Mesodermal cell (in vitro differentiated cells): ENCODE results near the gene CACNG4.

ENCODE experiments used
- H3K27ac ChIP-seq: 2 replicates; pipeline ENCODE4 v1.7.0; 2013; ENCODE audit warnings: mild to moderate bottlenecking, low read depth, low read length, moderate library complexity; ENCODE audit not compliant: severe bottlenecking
- H3K36me3 ChIP-seq: 2 replicates; pipeline ENCODE4 v1.7.1; 2013; ENCODE audit warnings: mild to moderate bottlenecking, low read length, moderate library complexity; ENCODE audit not compliant: control insufficient read depth, insufficient read depth
- H3K4me1 ChIP-seq: one replicate; pipeline ENCODE4 v1.7.1; 2013; ENCODE audit warnings: mild to moderate bottlenecking, low read length; ENCODE audit not compliant: insufficient read depth, control insufficient read depth, poor library complexity, severe bottlenecking
- H3K4me3 ChIP-seq: 2 replicates; pipeline ENCODE4 v1.7.0; 2013; ENCODE audit warnings: low read length, control low read depth, mild to moderate bottlenecking; ENCODE audit not compliant: insufficient read depth, poor library complexity, severe bottlenecking; ENCODE audit errors: extremely low read depth
- H3K9me3 ChIP-seq: 2 replicates; pipeline ENCODE4 v1.7.1; 2013; ENCODE audit warnings: mild to moderate bottlenecking, low read length, moderate library complexity; ENCODE audit not compliant: control insufficient read depth
- WGBS, 2 experiments: methylation state at CpG; one replicate each; pipeline ENCODE4 v1.1.5; 2013; ENCODE audit warnings: missing lambda C conversion rate in 2 of 2; ENCODE audit not compliant: insufficient coverage in 2 of 2; 5-methylcytosine and 5-hydroxymethylcytosine counted together

The CACNG4 gene

DNA sequence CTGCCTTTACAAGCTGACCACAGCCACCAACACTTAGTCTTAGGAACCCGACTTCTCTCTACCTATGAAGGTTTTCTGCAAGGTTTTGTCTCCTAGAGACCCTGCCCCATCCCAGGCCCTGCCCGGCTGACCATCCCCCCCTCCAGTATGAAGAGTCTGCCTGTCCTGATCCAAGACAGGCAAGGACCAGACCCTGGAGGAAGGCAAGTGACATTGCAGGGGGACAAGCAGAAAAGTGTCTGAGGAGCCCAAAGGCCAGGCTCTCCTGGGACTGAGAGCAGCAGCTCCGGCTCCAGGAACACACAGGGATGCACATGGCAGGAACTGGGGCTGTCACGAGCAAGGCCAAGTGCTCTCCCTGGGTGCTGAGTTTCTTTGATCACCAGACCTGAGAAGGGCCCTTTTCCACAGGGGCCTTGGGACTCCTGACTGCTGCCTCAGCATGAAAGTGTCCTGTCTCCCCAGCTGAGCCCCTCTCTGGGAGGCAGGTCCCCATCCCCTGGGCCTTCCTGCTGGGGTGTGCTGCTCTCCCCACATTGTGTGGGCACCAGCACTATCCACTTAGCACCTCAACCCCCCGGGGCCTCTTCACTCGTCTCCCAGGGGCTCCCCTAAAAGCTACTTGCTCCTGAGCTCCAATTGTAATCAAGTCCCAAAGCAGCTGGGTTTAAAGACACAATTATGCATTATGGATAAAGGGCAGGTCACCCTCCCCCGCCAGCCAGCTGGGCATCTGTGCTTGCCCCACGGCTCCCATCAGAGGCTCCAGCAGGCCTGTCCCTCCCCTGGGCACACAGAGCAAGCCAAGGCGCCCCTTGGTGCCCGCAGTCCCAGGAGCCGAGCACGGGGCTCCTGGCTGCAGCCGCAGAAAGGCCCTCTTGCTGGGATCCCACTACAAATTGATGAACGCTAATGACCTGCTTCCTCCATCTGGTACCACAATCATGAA is 11.6 kb upstream of the CACNG4 start:
- Histone ChIP-seq H3K36me3 (no peaks in the 10 kb centered on the region), H3K4me3 (no peak overlapping the region), H3K4me1 (peaks cover 32% of the 10 kb centered on the region), H3K9me3 (peaks cover 11% of the 10 kb centered on the region), H3K27ac (peak overlapping the region; percentile 91)
- WGBS, 2 experiments: 88 to 93% methylated on average over 10 to 11 of the region's 14 CpGs

DNA sequence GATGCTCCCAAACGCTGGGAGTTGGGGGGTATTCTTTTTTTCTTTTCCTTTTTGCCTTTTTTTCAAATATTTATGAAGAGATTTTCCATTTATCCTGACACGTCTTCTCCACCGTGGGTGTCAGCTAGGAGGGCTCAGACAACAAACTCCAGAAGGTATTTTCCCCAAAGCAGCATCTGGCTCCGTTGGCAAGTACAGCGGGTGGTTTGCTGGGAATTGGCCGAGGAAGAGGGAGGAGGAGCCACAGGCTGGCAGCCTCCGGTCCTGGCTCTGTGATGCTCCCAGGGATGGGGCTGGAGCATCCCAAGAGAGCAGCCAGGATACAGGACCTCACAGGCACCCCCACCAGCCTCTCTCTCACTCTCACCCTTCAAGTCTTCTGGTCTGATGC is 10.9 kb upstream of the CACNG4 start:
- Histone ChIP-seq H3K36me3 (no peaks in the 10 kb centered on the region), H3K9me3 (peaks cover 11% of the 10 kb centered on the region), H3K4me3 (no peak overlapping the region), H3K27ac (no peak overlapping the region), H3K4me1 (peaks cover 36% of the 10 kb centered on the region)
- WGBS, 2 experiments: 74 to 87% methylated on average over 3 to 5 of the region's 7 CpGs

DNA sequence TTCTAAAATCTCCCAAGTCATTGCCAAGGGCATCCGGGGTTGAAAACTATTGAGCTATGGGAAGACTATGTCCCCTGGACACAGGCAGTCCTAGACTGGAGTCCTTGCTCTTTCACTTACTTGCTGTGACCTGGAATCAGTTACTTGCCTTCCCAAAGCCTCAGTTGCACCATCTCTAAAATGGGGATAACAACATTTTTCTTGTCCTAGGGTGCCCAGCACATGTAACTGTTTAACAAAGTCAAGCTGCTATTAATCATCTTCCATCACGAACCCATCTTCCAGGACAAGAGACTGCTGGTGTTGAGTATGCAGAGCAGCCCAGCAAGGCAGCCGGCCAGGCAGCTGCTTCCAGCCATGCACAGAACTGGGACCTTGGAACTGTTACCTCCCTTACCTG is 9.9 kb upstream of the CACNG4 start:
- no peak overlapping the region for H3K27ac ChIP-seq
- peaks cover 36% of the 10 kb centered on the region for H3K4me1 ChIP-seq
- no peaks in the 10 kb centered on the region for H3K36me3 ChIP-seq
- H3K9me3 ChIP-seq: peaks cover 8% of the 10 kb centered on the region
- no peak overlapping the region for H3K4me3 ChIP-seq
- WGBS, 2 experiments: 75 to 89% methylated on average over 2 to 3 of the region's 3 CpGs

GRCh38 chr17:66955821-66956220 is 8.7 kb upstream of the CACNG4 start:
- Histone ChIP-seq H3K9me3 (no peaks in the 10 kb centered on the region), H3K4me1 (peaks cover 36% of the 10 kb centered on the region), H3K36me3 (no peaks in the 10 kb centered on the region), H3K4me3 (no peak overlapping the region), H3K27ac (no peak overlapping the region)
- 86 to 95% methylated on average over 4 of the region's 5 CpGs for WGBS, 2 experiments

DNA sequence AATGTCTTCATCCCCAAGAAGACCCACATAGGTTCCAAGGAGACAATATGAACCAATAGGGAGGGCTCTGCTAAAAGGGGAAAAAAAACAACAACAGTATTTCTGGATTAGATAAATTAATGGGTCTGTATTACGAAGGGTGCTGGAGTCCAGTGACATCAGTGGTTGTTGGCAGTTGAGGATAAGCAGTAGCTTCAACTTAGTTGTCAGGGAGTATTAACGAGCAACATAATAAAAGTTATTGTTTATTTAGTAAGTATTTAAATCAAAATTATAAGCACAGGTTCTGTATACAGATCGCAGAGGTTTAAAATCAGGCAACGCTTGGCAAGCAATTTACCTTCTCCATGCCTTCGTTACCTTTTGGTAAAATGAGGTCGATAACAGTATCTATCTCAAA is 7.6 kb upstream of the CACNG4 start:
- Histone ChIP-seq H3K4me3 (no peak overlapping the region), H3K4me1 (peaks cover 28% of the 10 kb centered on the region), H3K27ac (no peak overlapping the region), H3K9me3 (no peaks in the 10 kb centered on the region), H3K36me3 (no peaks in the 10 kb centered on the region)
- 100% methylated on average over 1 of the region's 6 CpGs; no CpG with 5 or more reads in 1 of the 2 experiments for WGBS, 2 experiments

DNA sequence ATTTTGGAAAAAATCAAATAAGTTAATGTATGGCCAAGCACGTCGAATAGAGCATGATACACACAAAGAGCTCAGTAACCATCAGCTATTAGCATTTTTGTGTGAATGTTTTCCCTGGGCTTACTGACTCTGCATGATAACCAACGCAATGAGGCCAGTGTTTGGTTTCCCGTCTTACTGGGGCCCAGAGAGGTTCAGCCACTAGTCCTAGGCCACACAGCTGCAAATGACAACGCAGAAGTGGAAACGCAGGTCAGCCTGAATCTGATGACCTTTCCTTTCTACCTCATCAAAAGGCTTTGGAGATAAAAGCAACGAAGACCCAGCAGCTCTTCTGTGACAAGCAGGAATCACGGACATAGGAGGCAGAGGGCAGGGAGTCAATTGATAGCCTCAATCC is 7.2 kb upstream of the CACNG4 start:
- no peaks in the 10 kb centered on the region for H3K9me3 ChIP-seq
- H3K4me3 ChIP-seq: no peak overlapping the region
- H3K36me3 ChIP-seq: no peaks in the 10 kb centered on the region
- 86 to 93% methylated on average over 4 to 8 of the region's 8 CpGs for WGBS, 2 experiments
- no peak overlapping the region for H3K27ac ChIP-seq
- H3K4me1 ChIP-seq: peaks cover 25% of the 10 kb centered on the region

DNA sequence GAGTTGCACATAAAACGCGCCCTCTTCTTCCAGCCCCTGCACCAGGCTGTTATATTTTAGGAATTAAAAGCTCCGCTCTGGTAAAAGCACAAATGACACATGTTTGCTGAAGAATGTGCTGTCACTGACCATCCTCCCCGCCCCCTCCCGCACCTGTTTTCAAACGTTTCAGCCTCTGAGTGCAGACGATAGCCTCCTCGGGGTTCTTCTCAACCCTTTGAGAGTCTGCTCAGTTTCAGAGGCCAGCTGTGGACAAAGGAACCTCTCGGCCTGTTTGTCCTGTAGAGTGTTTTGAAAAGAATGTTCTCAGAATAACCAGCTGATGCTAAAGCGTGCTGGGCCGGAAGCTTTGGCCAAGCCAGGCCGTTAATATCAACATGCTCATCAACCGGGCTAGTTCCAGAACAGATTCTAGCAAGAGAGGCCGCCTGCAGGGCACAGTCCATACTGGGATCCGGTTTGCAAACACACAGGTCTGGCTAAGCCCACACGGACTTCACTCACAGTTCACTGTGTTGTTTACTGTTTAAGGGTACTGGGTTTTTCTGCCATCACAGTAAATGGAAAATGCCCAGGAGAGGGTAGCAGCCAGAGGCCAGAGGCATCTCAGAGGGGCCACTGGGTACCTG is 6.4 kb upstream of the CACNG4 start:
- WGBS, 2 experiments: 70 to 73% methylated on average over 15 to 16 of the region's 16 CpGs
- no peak overlapping the region for H3K4me3 ChIP-seq
- no peaks in the 10 kb centered on the region for H3K36me3 ChIP-seq
- peaks cover 17% of the 10 kb centered on the region for H3K4me1 ChIP-seq
- no peak overlapping the region for H3K27ac ChIP-seq
- H3K9me3 ChIP-seq: no peaks in the 10 kb centered on the region

DNA sequence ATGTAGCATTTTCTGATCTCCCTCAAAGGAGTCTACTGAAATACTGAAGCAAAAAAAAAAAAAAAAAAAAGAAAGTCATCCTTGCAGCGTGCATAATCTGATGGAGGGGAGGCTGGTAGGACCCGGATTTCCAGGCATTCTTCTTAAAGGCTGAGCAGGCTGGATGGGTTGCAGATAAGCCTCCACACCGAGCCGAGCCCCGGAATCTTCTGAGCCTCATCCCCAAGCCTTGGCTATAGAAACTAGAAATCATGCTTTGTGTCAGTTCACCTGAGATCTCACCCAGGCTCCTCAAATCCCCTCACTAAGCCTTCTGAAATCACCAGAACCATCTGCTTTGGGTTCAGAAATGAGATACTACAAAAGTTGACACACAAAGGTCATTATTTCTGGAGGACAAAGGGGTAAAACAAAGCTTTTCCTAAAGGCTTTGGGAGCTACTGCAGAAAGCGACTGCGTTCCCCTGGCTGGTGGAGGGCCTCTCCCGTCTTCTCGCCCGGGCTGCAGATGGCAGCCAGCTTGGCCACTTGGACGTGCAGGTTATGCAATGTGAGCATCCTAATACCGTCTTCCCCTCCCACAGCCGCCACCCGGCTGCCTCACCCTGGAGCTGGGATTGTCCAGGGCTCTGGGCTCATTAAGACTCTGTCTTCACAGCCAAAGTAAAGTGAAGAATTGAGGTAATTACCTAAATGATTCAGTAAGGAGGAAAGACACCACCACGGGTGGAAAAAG is 4.7 kb upstream of the CACNG4 start:
- Histone ChIP-seq H3K36me3 (no peaks in the 10 kb centered on the region), H3K27ac (no peak overlapping the region)
- 89 to 94% methylated on average over 8 to 13 of the region's 15 CpGs for WGBS, 2 experiments

GRCh38 chr17:66960613-66961012 is 3.9 kb upstream of the CACNG4 start:
- H3K4me1 ChIP-seq: peaks cover 8% of the 10 kb centered on the region
- no peak overlapping the region for H3K27ac ChIP-seq
- no peaks in the 10 kb centered on the region for H3K36me3 ChIP-seq
- H3K4me3 ChIP-seq: no peak overlapping the region
- 74 to 100% methylated on average over 1 to 3 of the region's 8 CpGs for WGBS, 2 experiments
- H3K9me3 ChIP-seq: no peaks in the 10 kb centered on the region

More for the DNA sequence above, 4.7 kb upstream of the CACNG4 start:
- H3K4me1 ChIP-seq: peaks cover 8% of the 10 kb centered on the region
- no peak overlapping the region for H3K4me3 ChIP-seq
- no peaks in the 10 kb centered on the region for H3K9me3 ChIP-seq

- no peaks in the 10 kb centered on the region for H3K36me3 ChIP-seq
- H3K4me1 ChIP-seq: peaks cover 4% of the 10 kb centered on the region
- H3K4me3 ChIP-seq: peak overlapping the region; percentile 24
- no peak overlapping the region for H3K27ac ChIP-seq
- 15 to 16% methylated on average over 5 to 8 of the region's 8 CpGs for WGBS, 2 experiments
- no peaks in the 10 kb centered on the region for H3K9me3 ChIP-seq
These were observed 992 bp upstream of the CACNG4 start for GRCh38 chr17:66963521-66963908.
